ENCODE data around the gene MTUS2. TPM values are rescaled to one million over a fixed set of nuclear protein-coding genes. Genes with fewer than 3 reads are reported as not detected.

Gene MTUS2
- total RNA-seq, 1 donor from 2014 or later, result 81.4 TPM

DNA sequence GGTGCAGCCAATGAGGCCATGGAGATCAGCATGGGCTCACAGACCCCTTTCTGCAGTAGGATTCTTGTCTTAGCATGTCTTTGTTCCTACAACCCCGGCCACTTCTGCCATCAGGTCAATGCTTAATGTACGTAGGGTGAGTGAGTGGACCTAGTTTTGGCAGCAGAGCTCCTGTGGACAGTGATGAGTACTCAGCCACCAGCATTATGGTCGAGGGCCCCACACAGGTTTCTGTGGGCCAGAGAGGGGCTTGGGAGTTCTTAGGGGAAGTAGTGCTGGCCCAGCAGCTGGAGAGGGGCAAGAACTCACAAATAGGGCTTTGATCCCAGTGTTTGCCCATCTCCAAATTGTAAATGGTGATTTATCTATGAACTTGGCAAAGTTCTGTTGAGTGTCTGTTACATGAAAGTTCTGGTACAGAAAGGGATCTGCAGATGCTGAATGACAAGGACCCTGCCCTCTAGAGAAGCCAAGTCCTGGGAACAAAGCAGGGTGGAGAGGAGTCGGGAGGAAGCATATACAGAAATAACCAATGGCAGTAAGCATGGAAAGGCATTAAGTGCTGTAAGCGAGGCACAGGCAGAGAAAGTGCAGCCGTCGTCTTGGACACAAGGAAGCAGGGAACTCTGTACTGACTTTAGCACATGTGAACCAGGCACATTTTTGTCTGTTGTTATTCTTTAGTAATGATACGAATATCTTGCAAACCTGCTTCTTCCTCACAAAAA, 185.1 kb downstream of the MTUS2 start:
- intact Hi-C loops (cut with DNase I), result no loop called here
- no peak for DNase-seq (ENCODE audit: low spot score)

DNA sequence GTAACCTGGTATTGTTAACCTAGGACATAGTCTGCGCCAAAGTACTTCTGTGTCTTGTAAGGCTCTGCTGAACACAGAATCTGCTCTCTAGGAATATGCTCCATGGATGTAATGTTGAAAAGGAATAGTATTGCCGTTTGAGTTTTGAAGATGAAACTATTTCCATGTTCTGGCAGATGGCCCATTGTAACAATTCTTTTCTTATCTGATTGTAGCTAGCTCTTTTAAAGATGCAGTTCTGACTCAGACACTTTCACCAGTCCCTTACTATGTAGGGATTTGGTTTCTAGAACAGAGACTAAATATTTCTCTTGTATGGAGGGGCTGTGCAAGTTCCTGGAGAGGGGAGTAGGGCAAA, 185.6 kb downstream of the MTUS2 start:
- DNase-seq (ENCODE audit: low spot score), result no peak
- intact Hi-C loops (cut with DNase I), result no loop called here

DNA sequence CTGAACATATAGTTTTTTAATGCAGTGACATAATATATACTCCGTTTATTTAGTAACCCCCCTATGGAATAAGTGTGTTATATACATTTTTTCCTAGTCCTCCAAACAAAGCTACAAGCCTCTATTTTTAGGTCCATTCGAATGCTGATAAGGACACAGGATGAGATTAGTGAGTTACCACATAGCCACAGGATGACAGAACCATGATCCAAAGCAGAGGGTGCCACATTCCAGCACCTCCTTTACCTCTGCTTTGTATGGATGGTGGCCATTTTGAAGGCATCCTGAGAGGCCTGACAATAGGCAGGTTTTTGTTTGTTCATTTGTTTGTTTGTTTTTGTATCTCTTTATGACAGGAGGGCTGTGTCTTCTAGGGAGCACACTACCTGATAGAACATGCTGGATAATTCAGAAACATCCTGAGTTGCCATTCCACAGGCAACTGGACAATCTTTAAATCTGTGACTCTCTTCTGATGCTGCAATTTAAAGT, 186.3 kb downstream of the MTUS2 start:
- intact Hi-C loops (cut with DNase I), result no loop called here
- no peak for DNase-seq (ENCODE audit: low spot score)

DNA sequence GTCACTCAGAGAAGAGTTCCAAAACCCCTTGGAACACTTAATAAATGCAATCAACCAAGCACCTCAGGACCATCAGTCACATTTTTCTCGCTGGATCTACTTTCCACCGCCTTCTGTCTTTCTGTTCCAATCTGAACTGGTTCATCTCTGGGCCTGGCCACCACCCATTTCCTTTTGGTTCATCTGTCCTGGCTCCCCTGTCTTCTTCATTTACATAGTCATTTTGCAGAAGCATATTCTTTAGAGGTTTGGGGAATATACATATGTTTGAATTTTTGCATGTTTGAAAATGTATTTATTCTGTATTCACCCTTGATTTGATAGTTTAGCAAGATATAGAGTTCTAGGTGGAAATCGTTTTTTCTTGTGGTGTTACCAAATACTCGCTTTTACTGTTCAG, 188.2 kb downstream of the MTUS2 start:
- intact Hi-C loops (cut with DNase I), result no loop called here
- DNase-seq (ENCODE audit: low spot score), result no peak

DNA sequence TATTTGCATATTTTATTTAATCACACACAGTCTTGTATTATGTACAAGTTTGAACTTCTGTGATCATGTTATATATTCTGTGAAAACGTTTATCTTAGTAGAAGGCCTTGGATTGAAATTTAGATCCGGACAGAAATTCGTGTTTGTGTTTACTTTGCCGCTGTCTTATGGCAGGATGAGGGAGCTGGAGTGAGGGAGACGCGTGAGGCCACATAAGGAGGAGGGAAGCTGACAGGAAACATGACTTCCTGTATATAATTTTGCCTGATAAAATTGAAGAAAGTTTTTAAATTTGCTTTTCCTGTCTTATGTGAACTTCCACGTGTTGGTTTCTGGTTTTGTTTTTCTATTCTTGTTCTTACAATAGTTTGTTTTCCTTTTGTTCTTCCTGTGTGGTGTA, 200.2 kb downstream of the MTUS2 start:
- no peak for DNase-seq (ENCODE audit: low spot score)
- intact Hi-C loops (cut with DNase I), result no loop called here

DNA sequence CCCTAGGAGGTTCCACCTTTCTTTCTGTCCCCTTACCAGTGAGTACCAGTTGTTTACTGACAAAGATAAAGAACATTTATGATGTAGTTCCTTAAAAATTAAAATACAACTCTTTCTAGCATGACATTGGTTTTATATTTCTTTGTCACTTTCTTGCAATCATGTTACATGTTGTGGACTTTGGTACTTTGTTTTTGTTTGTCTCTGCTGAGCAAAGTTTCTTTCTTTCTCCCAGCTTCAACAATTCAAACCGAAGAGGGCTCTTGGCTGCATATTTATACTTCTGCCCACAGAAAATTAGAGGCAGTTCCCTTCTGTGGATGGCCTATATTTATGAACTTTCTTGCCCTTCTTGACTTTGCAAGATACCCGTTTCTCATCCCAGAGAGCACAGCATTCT, 201.2 kb downstream of the MTUS2 start:
- intact Hi-C loops (cut with DNase I), result no loop called here
- no peak for DNase-seq (ENCODE audit: low spot score)

DNA sequence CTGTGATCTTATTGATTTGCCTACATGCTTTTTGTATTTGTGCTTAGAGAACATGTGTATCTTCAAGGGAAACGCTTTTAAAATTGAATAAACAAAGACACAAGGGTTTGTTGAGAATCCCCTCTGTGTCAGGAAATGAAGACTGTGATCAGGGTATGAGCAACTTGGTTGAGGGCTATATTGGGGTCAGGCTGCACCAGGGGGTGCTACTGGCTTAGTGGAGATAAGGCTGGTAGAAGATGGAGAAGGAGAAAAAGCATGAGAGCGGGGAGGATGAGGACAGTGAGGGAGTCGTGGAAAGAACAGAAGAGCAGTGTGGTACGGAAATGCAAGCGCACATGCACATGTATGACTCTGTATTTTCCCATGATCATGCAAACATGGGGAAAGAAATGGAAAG, 201.6 kb downstream of the MTUS2 start:
- intact Hi-C loops (cut with DNase I), result no loop called here
- DNase-seq (ENCODE audit: low spot score), result no peak

DNA sequence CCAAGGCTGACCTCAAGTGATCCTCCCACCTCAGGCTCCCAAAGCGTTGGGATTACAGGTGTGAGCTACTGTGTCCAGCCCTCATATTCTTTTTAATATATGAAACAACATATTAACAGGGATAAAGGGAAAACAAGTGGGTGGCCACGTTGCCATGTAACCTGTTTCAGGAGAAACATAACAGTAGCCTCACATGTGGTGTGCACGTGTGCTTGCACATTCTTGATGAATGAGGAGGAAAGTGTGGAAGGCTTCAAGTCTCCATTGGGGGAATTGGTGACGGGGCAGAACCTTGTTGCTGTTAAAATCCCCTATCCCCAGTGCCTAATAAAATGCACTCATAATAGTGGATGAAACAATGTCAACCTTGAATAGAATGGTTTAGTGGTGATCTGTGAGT, 202.3 kb downstream of the MTUS2 start:
- intact Hi-C loops (cut with DNase I), result no loop called here
- DNase-seq (ENCODE audit: low spot score), result no peak

DNA sequence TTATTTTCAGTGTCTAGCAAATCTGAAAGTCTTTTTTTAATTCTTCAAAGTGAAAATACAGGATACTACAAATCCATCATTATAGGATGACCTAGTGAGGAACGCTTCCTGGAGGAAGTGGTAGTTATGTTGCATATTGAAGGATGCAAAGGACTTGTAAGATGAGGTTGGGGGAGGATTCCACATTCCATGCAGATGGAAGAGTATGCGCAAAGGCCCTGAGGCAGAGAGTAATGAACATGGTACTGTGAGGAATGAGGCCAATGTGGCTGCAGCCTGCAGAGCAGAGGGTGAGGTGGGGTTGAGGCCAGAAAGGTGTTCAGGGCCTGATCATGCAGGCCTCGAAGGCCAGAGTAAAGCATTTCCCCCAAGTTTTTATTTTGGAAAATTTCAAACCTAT, 202.8 kb downstream of the MTUS2 start:
- intact Hi-C loops (cut with DNase I), result no loop called here
- DNase-seq (ENCODE audit: low spot score), result no peak

DNA sequence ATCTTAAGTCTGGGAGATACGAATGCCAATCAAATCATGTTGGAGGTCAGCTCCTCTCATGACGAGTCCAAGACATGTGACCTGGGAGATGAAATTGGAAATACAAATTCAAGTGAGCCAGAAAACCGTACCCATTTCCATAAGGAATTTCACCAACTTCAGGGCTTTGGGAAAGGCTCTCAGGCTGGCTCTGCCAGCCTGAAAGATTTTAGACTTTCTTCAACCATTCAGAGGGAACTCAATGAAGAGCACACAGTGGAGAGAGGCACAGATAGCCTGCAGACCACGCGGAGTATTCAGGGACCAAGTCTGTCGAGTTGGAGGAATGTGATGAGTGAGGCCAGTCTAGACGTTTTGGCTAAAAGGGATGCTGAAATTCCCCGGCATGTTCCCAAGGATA, 204.6 kb downstream of the MTUS2 start:
- DNase-seq (ENCODE audit: low spot score), result no peak
- intact Hi-C loops (cut with DNase I), result no loop called here

DNA sequence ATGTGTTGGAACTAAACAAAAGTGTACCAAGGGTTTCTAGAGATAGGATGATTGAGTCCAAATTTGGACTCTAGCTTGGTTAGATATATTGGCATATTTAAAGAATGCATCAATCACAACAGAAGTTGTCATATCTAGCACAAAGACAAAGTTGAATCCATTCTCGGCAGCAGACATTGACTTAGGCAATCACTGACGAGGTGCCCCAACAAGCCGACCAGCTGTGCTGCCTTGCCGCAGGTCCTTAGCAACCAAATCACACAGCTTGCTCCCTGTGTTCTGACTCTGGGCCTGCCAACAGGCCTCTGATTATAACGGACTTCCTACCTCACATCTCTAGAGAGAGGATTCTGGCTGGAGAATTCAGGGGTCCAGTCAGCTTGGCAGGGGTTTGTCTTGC, 208.7 kb downstream of the MTUS2 start:
- intact Hi-C loops (cut with DNase I), result no loop called here
- no peak for DNase-seq (ENCODE audit: low spot score)

DNA sequence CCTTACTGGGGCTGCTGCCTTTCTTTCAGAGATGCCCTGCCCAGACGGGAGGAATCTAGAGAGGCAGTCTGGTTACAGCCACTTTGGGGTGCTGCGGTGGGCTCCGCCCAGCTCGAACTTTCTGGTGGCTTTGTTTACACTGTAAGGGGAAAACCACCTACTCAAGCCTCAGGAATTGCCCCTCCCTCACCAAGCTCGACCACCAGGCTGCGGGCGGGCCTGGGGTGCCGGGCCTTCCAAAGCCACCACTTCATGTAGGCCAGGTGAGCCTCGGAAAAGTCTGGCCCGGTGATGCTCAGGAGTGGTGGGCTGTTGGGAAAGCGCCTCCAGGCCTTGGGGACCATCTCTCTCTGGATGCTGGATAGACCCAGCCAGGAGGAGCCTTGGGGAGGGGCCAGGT, 218.6 kb downstream of the MTUS2 start:
- intact Hi-C loops (cut with DNase I), result no loop called here
- DNase-seq (ENCODE audit: low spot score), result no peak

DNA sequence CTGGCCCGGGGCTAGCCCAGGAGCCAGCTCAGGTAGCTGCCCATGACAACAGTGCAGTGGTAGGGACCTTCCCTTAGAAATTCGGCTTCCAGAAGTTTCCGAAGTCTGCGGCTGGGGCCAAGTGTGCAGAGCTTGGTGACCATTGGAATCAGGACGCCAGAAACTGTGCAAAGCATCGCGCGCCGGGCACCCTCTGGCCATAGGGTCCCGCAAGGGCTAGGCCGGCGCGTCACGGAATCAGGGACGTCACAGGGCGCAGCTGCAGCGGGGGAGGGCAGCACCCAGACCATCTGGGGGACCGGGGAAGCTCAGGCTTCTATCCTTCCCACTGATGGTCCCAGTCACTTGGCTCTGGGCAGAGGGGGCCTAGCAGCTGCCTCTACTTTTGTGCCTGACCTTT, 219.1 kb downstream of the MTUS2 start:
- DNase-seq (ENCODE audit: low spot score), result no peak
- intact Hi-C loops (cut with DNase I), result no loop called here

DNA sequence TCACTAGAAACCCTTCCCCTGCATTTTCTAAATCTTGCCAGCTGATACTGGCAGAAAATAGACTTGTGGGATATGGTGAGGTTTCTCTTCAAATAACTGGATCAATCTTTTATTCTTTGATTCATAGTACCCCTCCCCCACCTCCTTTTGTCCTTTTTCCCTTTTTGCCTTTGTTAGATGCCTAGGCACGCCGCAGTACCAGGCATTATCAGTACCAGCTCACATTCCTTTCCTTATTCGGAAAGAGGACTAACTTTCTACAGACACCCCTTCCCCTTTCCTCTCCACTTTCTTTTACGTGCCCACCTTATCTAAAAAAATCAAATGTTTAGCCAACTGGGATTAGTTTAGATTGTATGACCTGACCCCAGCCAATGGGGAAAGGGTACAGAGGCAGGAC, 226.4 kb downstream of the MTUS2 start:
- intact Hi-C loops (cut with DNase I), result no loop called here
- DNase-seq (ENCODE audit: low spot score), result no peak

DNA sequence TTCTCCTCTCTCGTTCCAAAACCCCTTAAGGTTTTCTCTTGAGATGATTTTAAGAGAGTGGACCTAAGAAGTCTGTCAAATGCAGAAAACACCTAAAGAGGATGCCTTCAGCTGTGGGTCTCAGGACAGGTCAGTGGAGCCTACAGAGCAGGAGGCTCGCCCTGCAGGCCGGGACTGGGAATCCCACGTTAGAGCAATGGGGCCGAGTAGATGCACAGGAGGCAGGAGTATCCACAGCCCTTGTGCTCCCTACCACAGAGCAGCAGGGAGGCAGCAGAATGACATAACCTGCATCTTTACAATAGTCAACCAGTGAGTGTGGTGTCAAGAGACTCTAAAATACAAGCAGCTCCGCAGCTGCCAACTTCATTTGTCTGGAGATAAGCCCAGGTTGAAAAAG, 229.4 kb downstream of the MTUS2 start:
- intact Hi-C loops (cut with DNase I), result no loop called here
- no peak for DNase-seq (ENCODE audit: low spot score)

DNA sequence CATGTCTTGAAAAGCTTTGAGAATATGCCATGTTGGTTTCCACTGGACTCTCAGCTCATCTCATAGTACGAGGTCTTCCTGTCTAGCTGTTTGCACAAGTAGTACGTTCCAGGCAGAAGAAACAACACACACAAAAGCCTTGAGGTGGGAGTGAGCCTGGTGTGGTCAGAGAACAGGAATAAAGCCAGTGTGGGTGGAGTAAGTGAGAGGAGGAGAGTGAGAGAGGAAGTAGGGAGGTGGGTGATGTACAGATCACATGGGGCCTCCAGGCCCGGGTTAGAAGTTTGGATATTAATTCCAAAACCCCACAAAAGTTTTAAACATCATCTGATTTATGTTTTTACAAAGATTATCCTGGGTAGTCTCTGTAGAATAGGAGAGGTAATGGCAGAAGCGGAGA, 230.6 kb downstream of the MTUS2 start:
- DNase-seq (ENCODE audit: low spot score), result no peak
- intact Hi-C loops (cut with DNase I), result no loop called here

DNA sequence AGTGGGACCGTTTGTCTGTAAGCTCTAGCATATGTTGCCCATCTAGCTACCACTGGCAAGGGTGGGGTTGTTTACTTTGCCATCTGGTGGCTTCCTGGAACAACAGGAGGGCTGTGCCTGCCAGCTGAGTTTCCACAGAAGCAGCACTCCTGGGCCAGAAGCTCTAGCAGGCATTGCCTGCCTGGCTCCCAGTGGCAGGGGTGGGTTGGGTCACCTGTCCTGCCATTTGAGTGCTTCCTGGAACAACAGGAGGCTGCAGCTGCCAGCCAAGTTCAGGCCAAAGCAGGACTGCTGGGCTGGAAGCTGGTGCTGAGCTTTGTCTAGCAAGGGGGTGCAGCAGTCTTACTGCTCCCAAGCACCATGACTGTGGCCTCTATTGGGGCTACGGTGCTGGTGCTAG, 239.7 kb downstream of the MTUS2 start:
- DNase-seq (ENCODE audit: low spot score), result no peak
- intact Hi-C loops (cut with DNase I), result no loop called here

DNA sequence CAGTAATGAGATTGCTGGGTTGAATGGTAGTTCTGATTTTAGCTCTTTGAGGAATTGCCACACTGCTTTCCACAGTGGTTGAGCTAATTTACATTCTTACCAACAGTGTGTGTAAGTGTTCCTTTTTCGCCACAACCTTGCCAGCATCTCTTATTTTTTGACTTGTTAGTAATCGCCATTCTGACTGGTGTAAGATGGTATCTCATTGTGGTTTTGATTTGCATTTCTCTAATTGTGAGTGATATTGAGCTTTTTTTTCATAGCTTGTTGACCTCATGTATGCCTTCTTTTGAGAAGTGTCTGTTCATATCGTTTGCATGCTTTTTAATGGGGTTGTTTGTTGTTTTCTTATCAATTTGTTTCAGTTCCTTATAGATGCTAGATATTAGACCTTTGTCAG, 245.0 kb downstream of the MTUS2 start:
- intact Hi-C loops (cut with DNase I), result no loop called here

DNA sequence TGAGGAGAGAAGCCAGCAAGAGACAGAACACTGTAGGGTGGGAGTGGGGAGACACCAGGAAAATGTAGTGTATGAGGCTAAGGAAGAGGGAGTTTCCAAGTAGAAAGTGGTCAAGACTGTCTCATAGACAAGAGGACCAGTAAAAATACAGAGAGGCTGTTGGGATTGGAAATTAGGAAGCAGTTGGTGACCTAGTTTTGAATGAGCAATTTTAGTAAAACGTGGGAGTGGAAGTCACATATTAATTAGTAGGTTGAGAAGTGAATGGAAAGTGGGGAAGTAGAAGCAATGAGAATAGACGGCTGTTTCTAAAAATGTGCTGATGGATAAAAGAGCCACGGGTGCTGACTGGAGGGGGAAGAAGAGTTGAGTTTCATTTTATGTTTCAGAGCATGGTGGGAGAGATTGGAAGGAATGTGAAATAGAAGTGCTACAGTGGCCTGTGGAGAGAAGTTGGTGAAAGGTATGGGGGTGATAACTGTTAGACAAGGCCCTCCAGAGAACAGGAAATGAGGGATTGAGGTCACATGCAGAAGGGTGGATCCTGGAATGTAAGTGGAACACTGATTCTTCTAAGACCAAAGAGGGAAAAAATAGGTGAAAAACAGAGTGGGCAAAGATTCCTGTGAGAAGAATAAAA, 247.3 kb downstream of the MTUS2 start:
- intact Hi-C loops (cut with DNase I), result no loop called here
- DNase-seq (ENCODE audit: low spot score), result no peak

More for the DNA sequence above, 245.0 kb downstream of the MTUS2 start:
- no peak for DNase-seq (ENCODE audit: low spot score)

DNA sequence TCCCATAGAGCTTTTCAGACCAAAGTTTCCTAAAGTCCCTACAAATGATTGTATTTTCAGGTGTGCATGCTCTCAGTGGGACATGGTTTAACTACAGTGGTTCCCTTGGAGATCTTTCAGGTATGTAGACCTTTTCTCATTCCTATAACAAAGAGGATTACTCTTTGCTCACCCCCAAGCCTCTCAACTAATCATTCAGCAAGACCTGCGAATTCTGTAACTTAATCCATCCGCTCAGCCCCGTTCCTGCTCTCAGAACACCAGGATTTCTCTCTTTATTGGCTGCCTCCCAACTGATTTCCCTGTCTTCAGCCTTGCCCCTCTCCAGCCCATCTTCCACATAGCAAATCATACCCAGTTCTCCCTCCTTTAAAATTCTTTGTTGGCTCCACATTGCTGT, 253.6 kb downstream of the MTUS2 start:
- no peak for DNase-seq (ENCODE audit: low spot score)
- intact Hi-C loops (cut with DNase I), result no loop called here

DNA sequence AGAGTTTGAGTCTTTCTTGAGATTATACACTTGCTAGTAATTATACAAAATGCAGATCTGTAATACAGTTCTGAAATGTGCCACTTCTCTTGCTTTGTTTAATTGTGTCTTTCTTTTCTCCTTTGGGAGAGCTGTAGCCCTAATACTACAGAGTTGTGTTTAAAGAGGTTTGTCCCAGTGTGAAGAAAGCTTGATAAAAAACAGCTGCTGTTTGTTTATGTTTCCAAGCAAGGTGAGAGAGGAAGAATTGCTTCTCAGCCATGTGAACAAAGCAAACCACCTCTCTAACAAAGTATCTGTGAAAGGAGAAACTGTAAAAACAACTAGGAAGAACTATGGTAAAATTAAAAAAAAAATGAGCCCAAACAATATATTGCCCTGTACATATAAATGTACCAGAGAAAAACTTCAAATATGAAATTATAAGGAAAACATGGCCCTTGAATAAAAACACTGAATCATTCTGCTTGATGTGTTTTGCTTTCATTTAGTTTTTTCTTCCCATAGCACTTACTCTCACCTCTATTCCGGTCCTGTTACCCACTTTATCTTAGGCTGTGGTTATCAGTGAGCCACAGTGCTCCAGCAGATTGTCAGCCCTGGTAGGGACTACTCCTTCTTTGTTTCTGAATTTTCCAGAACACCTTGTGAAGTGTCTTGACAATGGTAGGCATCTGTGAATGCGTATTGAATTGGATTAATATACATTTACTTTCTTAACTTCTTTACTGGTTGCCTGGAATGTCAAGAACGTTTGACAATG, 257.1 kb downstream of the MTUS2 start:
- DNase-seq (ENCODE audit: low spot score), result no peak
- intact Hi-C loops (cut with DNase I), result no loop called here
